ENCODE data around the gene NTM.
A peak's percentile ranks its signal among the peaks of the same experiment; 100 is the strongest.
"Not testable (repeated sequence)": the region's sequence is repeated elsewhere in the genome, so short reads cannot be mapped to it uniquely, and the experiment has no call there.

Gene NTM

DNA sequence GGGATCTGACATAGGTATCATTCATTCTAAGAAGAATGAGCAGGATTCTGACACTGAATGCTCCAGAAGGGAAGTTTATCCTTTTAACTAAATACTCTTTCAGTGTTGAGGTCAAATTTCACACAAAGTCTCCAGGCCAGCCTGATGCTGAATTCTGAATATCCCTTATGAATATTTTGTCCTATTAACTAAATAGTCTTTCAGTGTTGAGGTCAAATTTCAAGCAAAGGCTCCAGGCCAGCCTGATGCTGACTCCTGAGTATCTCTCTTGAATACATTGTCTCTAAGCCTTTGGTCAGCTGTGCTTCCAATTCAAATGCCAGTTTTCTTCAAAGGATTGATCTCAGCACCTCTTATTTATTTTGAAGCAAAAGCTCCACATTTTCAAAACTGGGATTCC lies 676.8 kb downstream of the NTM start:
- DNase-seq (ENCODE audit: low spot score): no peak

DNA sequence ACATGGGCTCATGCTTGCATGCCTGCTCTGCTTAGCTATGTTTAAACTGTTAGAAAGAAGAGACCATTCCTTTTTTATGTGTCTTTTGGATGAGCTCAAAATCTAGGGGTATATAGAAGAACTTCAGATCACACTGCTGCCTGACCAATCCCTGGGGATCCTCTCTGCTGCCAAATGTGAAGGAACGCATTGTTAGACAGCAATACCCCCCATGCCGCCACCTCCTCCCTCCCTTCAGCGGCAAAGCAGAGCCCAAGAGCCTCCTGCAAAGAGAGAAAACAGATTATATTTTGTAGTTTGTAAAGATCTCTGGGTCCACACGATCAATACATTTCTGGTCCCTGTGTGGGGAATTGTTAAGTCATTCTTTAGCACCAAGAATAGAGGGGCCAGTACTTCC lies 677.6 kb downstream of the NTM start:
- DNase-seq (ENCODE audit: low spot score): no peak

DNA sequence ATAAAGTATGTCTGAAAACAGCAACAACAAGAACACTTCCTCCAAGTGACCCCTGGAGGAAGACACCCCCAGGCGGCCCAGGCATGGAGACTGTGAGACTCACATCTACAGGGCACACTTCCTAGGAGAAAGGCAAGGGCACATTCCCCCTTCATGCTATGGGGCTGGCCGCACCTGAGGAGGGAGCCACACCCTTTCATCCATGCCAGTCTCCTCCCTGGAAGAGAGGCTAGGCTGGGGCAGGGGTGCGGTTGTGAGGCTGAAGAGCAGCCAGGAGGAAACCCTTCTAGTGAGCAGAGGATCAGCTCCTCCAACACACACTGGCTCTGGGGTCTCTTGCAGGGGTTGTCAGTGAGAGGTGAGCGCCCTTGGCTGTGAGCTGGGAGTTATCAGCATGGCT lies 678.8 kb downstream of the NTM start:
- DNase-seq (ENCODE audit: low spot score): no peak

DNA sequence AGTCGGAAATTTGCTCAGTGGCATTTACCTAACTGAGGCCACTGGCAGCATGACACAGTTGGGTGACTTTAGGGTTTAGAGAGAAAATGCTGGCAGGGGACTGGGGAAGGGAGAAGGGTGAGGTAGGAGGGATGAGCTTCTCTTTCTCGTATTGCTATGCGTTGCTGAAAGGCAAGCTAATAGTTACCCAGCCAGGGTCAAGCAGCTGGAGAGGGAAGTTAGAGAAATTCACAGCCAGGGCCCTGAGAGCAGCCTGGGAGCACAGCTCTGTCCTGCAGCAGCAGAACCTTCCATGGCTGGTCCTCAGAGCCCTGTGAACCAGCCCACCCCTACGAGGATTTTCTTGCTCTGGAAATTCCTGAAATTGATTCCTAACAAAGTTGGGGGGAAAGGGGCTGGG lies 679.6 kb downstream of the NTM start:
- DNase-seq (ENCODE audit: low spot score): no peak

DNA sequence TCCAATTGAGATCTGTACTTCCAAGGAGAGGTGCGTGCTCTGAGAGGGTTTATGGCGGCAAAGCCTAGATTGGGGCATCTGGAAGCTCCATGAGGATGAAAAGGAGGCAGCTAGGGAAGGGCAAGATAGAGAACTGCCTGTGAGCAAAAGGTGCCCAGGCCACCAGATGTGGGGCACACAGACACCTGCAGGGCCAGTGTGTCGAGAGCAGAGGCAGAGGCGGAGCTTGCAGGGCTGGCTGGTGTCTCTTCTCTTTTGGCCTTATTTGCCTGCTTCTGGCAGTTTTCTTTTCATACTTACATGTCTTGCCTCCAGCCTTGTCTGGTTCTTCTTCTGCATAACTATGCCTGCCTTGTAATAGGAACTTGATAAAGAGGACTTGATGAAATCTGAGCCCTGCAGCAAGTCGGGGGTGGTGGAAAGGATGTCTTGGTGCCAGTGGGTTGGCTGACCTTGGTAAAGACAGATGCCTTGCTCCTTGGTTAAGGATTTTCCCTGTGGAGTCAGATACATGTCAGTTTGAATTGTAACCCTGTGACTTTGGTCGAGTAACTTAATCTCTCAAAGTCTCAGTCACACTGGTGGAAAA lies 680.3 kb downstream of the NTM start:
- no peak for DNase-seq (ENCODE audit: low spot score)

DNA sequence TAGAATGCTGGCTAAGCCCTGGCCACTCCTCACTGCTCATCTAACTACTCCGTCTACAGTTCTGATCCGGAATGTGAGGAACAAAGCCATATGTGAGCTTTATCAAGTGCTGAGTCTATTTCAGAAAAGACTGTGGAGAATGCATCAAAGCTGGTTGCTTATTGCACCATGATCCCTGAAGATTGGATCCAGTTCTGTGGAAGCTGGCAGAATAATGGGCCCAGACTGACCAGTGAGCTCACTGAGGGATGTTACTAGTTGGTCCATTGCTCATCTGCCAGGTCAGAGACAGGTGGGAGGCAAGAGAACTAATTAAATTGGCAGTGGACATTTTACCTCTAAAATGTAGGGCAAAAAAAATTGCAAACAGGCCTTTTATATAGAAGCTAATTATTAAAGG lies 681.3 kb downstream of the NTM start:
- no peak for DNase-seq (ENCODE audit: low spot score)

DNA sequence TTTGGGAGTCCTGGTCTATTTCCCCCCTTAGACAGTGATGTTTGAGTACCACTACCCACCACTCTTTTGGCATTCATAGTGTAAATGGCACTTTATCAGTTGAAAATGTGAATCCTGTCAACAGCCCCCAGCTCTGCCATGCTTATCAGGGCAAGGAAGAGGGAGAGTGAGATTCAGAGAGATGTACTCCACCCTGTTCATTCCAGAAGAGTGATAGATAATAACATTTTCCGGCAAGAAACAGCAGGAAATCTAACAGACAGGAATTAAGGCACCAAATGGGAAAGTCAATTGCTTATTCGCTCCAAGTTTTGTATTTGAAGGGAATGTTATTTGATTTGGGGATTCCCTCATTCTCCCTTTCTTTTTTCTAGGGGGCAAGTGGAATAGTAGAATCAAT lies 681.9 kb downstream of the NTM start:
- no peak for DNase-seq (ENCODE audit: low spot score)

DNA sequence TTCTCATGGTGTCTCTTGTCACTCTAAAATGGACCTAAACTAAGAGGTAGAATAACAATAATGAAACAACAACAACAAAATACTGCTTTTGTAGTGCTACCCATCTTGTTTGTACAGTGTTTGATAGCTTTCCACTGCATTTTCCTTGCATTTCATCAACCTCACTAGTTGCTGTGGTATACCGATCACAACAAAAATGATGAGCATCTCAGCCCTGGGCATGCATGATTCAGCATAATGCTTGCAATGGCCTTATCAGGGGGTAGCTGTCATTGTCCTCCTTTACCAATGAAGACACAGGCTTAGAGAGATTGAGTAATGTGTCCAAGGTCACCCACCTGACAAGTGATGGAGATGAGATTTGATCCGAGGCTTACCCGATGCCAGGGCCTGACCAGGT lies 682.5 kb downstream of the NTM start:
- DNase-seq (ENCODE audit: low spot score): no peak

DNA sequence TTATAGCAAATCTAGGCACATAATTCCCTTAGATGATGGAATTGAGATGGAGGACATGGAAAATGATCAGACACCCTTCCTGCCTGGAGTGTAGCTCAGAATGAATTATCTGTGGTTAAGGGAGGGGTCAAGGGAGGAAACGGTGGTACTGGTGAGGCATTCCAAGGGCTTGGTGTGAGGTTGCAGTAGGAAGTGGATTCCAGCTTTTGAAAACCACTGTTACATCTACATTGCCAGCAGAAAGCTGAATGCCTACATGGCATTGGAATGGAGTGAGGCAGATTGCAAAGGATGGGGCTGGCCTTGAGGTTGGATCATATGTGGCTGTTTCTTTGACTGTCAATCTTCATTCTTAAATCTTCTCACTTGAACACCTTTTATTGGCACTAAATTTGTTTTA lies 684.4 kb downstream of the NTM start:
- no peak for DNase-seq (ENCODE audit: low spot score)

DNA sequence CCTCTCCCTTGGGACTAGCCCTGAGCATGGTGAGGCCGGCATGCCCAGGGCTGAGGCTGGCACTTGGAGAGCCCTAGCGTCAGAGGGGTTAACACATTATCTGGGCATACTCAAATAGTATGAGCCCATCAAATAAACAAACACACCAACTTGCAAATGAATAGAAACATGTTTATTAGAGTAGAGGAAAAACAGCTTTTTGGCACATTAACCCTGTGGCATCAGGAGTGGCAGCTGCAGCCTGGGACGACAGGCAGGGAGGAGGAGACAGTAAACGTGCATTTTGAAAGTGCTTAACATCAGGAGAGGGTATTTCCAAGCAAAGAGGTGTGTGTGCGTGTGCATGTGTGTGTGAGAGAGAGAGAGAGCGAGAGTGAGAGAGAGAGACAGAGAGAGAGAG lies 684.9 kb downstream of the NTM start:
- no peak for DNase-seq (ENCODE audit: low spot score)

DNA sequence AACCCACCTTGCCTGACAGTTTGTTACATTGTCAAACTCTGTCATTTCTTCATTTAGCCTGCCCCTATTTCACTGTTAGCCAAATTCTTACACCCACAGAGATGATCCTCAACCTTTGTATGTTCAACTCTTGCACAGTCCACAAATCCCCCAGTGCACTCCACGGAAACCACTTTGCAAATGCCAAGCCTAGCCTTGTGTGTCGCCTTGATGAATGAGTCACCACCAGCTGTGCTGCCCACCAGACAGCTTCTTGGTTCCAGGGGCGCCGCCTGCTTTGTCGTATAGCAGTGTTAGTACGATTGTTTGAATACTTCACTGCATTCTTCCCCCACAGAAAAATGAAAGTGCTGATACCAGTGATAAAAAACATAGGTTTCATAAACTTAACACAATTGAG lies 686.3 kb downstream of the NTM start:
- no peak for DNase-seq (ENCODE audit: low spot score)

DNA sequence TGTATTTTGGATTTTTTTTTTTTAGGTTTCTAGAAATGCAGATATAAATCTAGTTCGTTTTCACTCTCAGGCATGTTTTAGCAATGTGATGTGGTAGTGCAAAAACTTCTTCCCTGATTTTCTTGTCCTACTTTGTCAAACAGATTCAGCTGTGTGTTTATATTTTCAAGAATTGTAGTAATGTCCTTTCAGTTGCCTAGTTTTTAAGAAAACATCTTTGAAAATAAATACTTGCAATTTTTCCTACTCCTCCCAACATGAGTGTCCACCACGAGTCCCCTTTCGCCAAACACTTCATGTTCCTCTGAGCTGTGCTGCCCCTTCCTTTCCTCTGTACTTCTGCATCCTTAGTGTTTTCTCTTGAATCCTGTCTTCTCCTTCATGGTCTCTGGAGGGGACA lies 686.9 kb downstream of the NTM start:
- DNase-seq (ENCODE audit: low spot score): no peak

DNA sequence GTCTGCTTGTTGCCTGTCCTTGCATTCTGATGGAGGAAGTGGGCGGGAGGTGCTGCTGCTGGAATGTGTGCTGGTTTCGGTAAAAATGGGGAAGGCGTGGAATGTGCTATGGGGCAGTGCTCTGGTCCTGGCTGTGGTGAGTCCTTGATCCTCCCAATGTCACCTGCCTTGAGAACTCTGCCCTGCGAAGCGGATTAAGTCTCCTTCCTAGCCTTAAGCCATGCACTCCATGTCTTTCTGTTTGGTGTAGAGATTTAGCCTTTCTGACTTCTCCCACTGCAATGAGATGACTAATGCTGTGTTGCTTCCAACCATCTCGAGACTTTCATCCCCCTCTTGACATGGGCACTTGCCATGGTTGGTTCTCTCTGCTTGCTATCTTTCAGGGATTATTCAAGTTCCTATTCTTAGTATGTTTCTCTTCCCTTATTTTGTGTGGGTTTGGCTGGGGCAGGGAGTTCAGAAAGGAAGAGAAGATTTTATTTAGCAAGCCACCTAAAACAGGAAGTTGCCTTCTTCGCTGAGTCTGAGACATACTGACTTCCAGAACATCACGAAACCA lies 687.9 kb downstream of the NTM start:
- no peak for DNase-seq (ENCODE audit: low spot score)

DNA sequence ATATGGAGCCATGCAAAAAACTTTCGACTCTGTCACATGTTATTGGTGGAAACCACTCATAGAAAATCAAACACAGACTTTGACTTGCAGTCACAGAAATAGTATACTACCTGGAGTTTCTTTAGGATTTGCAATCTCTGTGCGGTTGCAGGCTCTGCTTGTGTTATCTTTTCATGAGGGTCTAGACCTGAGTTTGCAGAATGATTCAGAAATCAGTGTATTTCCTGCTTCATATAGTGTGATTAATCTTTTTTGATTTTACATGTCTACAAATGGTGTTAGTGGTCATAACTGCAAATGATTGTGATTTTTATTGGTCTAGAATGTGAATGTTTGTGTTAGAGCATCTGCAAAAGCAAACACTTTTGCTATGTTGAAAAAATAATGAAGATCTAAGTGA lies 690.2 kb downstream of the NTM start:
- DNase-seq (ENCODE audit: low spot score): no peak

DNA sequence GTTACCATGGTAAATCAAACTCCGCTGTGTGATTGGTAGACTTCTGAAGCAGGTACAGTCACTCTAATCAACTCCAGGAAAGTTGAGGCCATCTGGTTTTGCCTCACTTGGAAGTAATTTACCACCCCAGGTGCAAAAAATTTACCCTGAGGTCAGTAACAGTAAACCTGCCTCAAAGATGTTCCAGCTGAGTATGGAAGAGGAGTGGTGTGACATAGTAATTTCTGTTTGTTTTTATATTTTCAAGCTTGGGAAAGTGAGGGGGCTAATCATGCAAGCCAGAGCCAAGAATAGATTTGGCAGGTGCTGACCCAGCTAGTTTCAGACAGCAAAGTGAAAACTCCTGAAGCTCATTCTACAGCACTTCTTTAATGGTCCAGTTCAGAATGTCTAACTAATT lies 691.6 kb downstream of the NTM start:
- no peak for DNase-seq (ENCODE audit: low spot score)

DNA sequence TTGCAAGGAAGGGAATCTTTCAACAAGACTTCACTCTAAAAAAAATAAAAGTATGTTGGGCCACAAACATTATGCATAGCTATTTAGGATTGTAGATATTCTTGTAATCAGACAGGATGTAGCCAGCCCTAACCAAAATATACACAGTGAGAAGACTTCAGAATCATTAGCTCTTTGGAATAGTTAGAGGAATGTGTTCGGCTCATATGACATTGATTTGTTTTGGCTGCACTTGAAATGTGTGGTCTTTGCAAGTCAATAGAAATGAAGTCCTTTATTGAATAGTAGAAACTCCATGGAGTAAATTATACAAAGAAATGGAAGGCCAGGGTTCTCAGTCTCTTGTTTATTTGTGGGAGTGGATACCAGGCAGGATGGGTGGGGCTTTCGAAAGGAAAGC lies 692.1 kb downstream of the NTM start:
- no peak for DNase-seq (ENCODE audit: low spot score)

DNA sequence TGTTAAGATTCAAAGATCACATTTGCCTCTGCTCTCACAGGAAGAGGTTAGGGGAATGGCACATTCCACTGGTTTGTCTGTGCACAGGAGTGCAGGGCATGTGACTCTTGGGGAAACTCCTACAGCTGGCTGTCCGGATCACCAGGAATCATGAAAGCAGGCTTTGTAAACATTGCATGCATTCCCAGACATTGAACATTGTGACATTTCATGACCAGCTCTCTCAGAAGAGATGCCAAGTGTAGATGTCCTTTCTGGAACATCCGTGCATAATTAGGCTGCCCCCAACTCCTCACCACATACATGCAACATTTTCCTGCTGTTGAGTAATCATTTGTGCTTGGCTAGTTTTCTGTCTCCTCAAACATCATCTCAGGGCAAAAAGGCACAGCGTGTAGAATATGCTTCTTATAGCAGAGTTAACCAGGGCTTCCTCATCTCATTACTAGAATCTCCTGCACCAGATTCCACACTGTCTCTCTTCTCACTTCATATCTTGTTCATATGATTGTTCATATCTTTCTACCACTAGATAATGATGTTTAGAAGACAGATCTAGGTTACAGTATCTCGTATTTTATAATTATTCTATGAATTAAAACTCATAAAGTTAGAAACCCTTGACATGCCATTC lies 694.7 kb downstream of the NTM start:
- DNase-seq (ENCODE audit: low spot score): no peak

DNA sequence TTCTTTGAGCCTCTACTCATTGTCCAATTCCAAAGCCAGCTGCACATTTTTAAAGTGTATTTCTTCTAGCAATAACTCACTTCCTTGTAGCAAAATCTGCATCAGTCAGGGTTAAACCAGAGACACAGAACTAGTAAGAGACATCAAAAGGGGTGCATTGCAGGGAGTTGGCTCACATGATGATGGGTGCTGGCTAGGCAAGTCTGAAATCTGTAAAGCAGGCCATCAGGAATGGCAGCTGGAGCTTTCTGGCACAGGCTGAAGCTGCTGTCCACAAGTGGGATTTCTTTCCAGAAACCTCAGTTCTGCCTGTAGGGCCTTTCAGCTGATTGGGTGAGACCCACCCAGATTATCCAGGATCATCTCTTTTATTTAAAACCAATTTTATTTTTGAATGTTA lies 698.1 kb downstream of the NTM start:
- DNase-seq (ENCODE audit: low spot score): no peak

DNA sequence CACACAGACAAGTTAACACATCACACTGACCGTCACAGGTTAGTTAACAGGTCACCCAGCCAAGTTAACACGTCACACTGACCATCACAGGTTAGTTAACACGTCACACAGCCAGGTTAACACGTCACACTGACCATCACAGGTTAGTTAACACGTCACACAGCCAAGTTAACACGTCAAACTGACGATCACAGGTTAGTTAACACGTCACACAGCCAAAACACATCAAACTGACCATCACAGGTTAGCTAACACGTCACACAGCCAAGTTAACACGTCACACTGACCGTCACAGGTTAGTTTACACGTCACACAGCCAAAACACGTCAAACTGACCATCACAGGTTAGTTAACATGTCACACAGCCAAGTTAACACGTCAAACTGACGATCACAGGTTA lies 699.2 kb downstream of the NTM start:
- DNase-seq (ENCODE audit: low spot score): not testable (repeated sequence)

DNA sequence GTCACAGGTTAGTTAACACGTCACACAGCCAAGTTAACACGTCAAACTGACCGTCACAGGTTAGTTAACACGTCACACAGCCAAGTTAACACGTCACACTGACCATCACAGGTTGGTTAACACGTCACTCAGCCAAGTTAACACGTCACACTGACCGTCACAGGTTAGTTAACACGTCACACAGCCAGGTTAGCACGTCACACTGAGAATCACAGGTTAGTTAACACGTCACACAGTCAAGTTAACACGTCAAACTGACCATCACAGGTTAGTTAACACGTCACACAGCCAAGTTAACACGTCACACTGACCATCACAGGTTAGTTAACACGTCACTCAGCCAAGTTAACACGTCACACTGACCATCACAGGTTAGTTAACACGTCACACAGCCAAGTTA lies 700.5 kb downstream of the NTM start:
- not testable (repeated sequence) for DNase-seq (ENCODE audit: low spot score)

DNA sequence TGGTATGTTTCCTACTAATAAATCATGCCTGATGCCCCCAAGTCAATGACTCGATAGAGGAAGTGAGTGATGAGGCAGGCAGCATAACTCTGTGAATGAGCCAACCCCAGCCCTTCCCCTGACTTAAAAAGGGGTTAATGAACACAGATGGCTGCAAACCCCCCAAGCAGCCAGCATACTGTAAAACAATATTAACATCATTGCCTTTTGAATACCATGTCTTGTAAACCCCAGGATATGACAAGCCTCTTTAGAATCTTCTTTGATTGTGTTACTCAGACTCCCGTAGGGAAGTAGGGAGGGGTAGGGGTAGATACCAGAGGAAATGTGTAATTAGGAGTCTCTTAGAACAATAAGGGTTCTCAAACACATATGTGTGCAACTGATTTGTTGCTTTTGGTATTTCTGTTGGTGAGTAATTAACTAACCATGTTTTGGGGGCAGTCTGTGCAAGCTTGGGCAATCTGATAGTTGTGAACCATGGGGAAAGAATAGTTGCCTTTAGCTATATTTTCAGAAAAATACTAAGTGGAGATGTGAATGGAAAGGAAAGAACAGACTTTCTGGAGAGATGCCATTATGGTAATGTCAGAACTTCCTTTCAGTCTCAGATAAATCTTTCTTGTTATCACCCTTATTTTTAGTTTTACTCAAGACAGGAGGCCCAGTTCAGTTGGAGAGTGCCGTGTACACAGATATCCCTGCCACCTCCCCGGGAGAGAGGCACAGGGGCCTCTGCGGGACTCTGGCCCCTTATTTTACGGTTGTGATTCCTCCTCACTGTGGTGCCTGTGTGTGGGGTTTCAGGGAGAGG lies 701.8 kb downstream of the NTM start:
- peak; percentile 41 for DNase-seq (ENCODE audit: low spot score)

DNA sequence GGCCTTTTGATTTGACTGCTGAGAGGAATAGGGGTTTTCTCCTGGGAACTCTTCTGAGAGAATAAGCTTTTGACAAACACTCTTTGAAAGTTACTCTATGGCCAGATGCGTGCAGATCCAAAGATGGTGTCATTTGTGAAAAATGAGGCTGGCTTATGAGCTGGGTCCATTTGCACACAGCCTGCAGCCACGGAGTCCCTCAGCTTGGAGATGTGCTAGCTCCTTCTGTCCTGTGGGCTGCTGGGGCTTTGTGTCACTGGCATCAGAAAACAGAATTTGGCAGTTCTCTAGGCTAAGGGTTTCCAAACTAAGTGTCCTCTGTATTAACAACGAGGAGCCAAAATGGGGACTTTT lies 702.4 kb downstream of the NTM start:
- no peak for DNase-seq (ENCODE audit: low spot score)

DNA sequence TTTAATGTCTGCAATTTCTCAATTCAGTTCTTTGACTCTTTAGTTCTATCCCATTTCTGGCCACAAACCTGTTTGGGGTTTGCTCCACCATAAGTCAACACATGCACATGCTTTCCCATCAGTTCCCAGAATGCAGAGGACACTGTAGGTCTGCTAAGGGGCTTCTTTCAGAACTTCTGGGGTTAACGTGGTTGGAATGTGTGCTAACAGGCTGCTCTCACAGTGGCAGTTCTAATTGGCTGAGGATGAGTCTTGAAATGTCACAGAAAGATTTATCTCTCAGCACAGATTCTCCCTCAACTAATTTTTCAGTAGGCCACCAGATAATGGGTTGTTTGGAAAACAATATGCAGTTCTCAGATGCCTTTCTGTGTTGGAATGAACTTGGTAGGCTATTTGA lies 703.4 kb downstream of the NTM start:
- DNase-seq (ENCODE audit: low spot score): no peak

All from iPS-NIHi11 (cell line).